Lower lobe of right lung (tissue), 2 donors: ENCODE data around the gene MYL5. TPM values are rescaled to one million over a fixed set of nuclear protein-coding genes. Genes with fewer than 3 reads are reported as not detected.
A peak's percentile ranks its signal among the peaks of the same experiment; 100 is the strongest.
"Not testable (repeated sequence)": the region's sequence is repeated elsewhere in the genome, so short reads cannot be mapped to it uniquely, and the experiment has no call there.

Experiments
- ATAC-seq, 2 donors: fragments of 200-7000 bp; cut with Tn5 transposase; one replicate each; pipeline ENCODE4 v1.9.1; 2020 to 2022; ENCODE audit warnings: mild to moderate bottlenecking in 2 of 2, moderate library complexity in 2 of 2
- DNase-seq: peaks from one replicate; pipeline ENCODE4 v3.0.0-alpha.2; 2020
- H3K27ac ChIP-seq: fragments of 200-600 bp; one replicate; pipeline ENCODE4 v1.8.0; 2022
- H3K27me3 ChIP-seq: fragments of 200-600 bp; one replicate; pipeline ENCODE4 v1.8.0; 2022; ENCODE audit warnings: low read depth
- H3K36me3 ChIP-seq: fragments of 200-600 bp; one replicate; pipeline ENCODE4 v1.8.0; 2022; ENCODE audit warnings: mild to moderate bottlenecking
- H3K4me1 ChIP-seq: fragments of 200-600 bp; one replicate; pipeline ENCODE4 v1.8.0; 2022
- H3K4me3 ChIP-seq: fragments of 200-600 bp; one replicate; pipeline ENCODE4 v1.8.0; 2022; ENCODE audit warnings: mild to moderate bottlenecking
- H3K9me3 ChIP-seq: fragments of 200-600 bp; one replicate; pipeline ENCODE4 v1.8.0; 2022
- intact Hi-C: fragments of 100-400 bp; cut with DNase I; formaldehyde crosslinking; loops from one replicate; pipeline ENCODE4 v1.11.0; 2022
- total RNA-seq: library from RNA; stranded (reverse); fragmentation: NEBNext Ultra II Directional; extraction: Animal tissue kit (Norgen Biotek cat#: 25700); gene quantifications from one replicate; pipeline ENCODE4 v1.2.1, GENCODE V29; 2021
- TF ChIP-seq, protein P1 (sequence below): fragments of 200-600 bp; IDR thresholded peaks from one replicate; pipeline ENCODE4 v1.8.0; 2022; ENCODE audit warnings: antibody characterized with exemption, mild to moderate bottlenecking
- donor health status: DM: no; HTN: yes; CAD: no; lungs with severe emphysema.

MYL5 gene
- total RNA-seq, 1 donor from 2014 or later, result 9.7 TPM

- no peaks in the 10 kb centered on the region for H3K9me3 ChIP-seq
- H3K27me3 ChIP-seq, result no peaks in the 10 kb centered on the region
- H3K4me1 ChIP-seq, result peaks cover 17% of the 10 kb centered on the region
- TF ChIP-seq, protein P1, sequence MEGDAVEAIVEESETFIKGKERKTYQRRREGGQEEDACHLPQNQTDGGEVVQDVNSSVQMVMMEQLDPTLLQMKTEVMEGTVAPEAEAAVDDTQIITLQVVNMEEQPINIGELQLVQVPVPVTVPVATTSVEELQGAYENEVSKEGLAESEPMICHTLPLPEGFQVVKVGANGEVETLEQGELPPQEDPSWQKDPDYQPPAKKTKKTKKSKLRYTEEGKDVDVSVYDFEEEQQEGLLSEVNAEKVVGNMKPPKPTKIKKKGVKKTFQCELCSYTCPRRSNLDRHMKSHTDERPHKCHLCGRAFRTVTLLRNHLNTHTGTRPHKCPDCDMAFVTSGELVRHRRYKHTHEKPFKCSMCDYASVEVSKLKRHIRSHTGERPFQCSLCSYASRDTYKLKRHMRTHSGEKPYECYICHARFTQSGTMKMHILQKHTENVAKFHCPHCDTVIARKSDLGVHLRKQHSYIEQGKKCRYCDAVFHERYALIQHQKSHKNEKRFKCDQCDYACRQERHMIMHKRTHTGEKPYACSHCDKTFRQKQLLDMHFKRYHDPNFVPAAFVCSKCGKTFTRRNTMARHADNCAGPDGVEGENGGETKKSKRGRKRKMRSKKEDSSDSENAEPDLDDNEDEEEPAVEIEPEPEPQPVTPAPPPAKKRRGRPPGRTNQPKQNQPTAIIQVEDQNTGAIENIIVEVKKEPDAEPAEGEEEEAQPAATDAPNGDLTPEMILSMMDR, result no peak
- no peak for ATAC-seq
- intact Hi-C loops, result no loop called here
- DNase-seq, result peak; percentile 40
- no peak overlapping the region for H3K27ac ChIP-seq
- H3K36me3 ChIP-seq, result peaks cover 2% of the 10 kb centered on the region
- no peak overlapping the region for H3K4me3 ChIP-seq
Measured at GRCh38 chr4:665381-665750, 9.0 kb upstream of the MYL5 start.

DNA sequence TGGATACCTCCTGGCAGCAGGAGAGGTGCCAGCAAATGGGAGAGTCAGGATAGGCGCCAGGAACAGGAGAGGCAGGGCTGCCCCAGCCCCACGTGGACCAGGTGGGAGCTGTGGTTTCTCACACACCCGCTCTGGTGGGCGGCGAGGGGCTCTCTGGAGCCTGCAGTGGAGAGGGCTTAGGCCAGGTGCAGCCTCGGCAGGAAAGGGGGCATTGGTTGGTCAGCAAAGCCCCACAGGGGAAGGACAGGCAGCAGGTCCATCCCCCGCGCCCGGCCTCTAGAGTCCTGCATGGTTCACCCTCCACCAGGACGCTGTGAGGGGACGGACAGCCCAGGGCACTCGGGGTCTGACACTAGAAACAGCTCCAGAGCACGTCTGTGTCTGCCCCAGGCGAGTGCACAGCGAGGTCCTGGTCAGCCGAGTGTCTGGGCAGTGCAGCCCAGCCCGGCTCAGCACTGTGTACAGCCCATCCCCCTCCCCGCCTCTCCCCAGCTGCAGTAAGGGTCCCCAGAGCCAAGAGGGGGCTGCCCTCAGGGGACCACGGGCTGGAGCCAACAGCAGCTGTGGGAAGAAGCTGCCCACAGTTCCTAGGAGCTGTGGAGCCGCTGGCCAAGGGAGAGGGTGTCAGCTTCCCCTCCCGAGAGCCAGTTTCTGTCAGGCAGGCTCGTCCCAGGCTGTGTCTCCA is 8.4 kb upstream of the MYL5 start:
- H3K4me3 ChIP-seq, result no peak overlapping the region
- no peak for ATAC-seq
- no peaks in the 10 kb centered on the region for H3K9me3 ChIP-seq
- H3K4me1 ChIP-seq, result peaks cover 17% of the 10 kb centered on the region
- H3K36me3 ChIP-seq, result peaks cover 7% of the 10 kb centered on the region
- H3K27ac ChIP-seq, result no peak overlapping the region
- TF ChIP-seq, protein P1, result no peak
- intact Hi-C loops, result no loop called here
- no peaks in the 10 kb centered on the region for H3K27me3 ChIP-seq
- DNase-seq, result peak; percentile 42

DNA sequence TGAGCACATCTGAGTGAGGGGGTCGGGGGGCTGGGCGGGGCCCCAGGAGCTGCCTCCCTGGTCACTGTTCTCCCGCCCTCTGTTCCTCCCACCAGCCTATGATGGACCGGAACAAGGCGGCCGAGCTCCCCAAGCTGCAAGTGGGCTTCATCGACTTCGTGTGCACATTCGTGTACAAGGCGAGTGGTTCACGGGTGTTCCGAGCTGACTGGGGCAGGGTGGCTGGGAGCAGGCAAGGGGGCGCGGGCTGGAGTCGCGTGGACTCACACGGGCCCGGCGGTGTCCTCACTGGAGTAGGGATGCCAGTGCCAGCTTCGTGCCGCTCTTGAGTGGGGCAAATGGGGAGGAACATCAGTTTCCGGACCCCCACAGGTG is 7.9 kb upstream of the MYL5 start:
- Histone ChIP-seq H3K4me1 (peaks cover 17% of the 10 kb centered on the region), H3K36me3 (peaks cover 12% of the 10 kb centered on the region), H3K9me3 (no peaks in the 10 kb centered on the region), H3K27me3 (no peaks in the 10 kb centered on the region), H3K27ac (no peak overlapping the region), H3K4me3 (no peak overlapping the region)
- DNase-seq (peak; percentile 44), ATAC-seq (no peak)
- intact Hi-C loops, result no loop called here
- TF ChIP-seq, protein P1, result no peak

- H3K4me3 ChIP-seq, result no peak overlapping the region
- H3K4me1 ChIP-seq, result peaks cover 17% of the 10 kb centered on the region
- H3K36me3 ChIP-seq, result peaks cover 18% of the 10 kb centered on the region
- no peak overlapping the region for H3K27ac ChIP-seq
- ATAC-seq (no peak), DNase-seq (peak; percentile 44)
- TF ChIP-seq, protein P1, result no peak
- intact Hi-C loops, result no loop called here
- H3K27me3 ChIP-seq, result no peaks in the 10 kb centered on the region
- H3K9me3 ChIP-seq, result no peaks in the 10 kb centered on the region
Measured at GRCh38 chr4:666822-667544, 7.4 kb upstream of the MYL5 start.

DNA sequence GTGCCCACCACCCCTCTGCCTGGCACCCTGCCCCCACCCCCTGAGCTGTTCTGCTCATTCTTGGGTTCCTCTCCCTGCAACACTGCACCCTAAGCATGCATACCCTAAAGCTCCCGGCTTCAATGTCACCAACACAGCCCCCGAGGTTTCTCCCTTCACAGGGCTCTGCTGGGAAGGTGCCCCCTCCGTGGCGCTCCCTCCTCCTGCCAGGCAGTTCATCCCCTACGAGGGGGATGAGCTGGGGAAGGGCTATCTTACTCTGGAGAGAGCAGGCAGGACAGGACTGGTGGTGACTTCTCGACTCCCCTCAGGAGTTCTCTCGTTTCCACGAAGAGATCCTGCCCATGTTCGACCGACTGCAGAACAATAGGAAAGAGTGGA is 6.8 kb upstream of the MYL5 start:
- H3K36me3 ChIP-seq, result peaks cover 23% of the 10 kb centered on the region
- no peaks in the 10 kb centered on the region for H3K27me3 ChIP-seq
- DNase-seq (peak; percentile 32), ATAC-seq (no peak)
- no peak overlapping the region for H3K27ac ChIP-seq
- TF ChIP-seq, protein P1, result no peak
- H3K9me3 ChIP-seq, result no peaks in the 10 kb centered on the region
- H3K4me1 ChIP-seq, result peaks cover 17% of the 10 kb centered on the region
- H3K4me3 ChIP-seq, result no peak overlapping the region
- intact Hi-C loops, result no loop called here

GRCh38 chr4:668219-668618 is 6.1 kb upstream of the MYL5 start:
- intact Hi-C loops, H3K27me3 ChIP-seq, H3K4me3 ChIP-seq, ATAC-seq, H3K9me3 ChIP-seq, H3K27ac ChIP-seq, DNase-seq: not testable (repeated sequence)
- Histone ChIP-seq H3K4me1 (peaks cover 20% of the 10 kb centered on the region), H3K36me3 (peaks cover 27% of the 10 kb centered on the region)

GRCh38 chr4:669806-670559 is 4.4 kb upstream of the MYL5 start:
- H3K27me3 ChIP-seq, DNase-seq, H3K9me3 ChIP-seq, H3K4me3 ChIP-seq, H3K27ac ChIP-seq, intact Hi-C loops, ATAC-seq: not testable (repeated sequence)
- H3K36me3 ChIP-seq, result peaks cover 27% of the 10 kb centered on the region
- H3K4me1 ChIP-seq, result peaks cover 13% of the 10 kb centered on the region
